ENCODE data around the gene ZNF697. TPM values are rescaled to one million over a fixed set of nuclear protein-coding genes. Genes with fewer than 3 reads are reported as not detected.

The ZNF697 gene
- total RNA-seq, 3 donors from 2014 or later (not counting 1 experiment from before 2014, with no cell fraction given), result 0.09 to 0.45 TPM; not detected in 1

GRCh38 chr1:119655154-119655553 is 7.1 kb upstream of the ZNF697 start:
- intact Hi-C loops (cut with micrococcal nuclease), result no loop called here
- Histone ChIP-seq H3K27ac (ENCODE audit: low read length) (no peak overlapping the region), H3K9me3 (ENCODE audit: control insufficient read depth, insufficient read depth, low read length) (no peaks in the 10 kb centered on the region), H3K4me3 (ENCODE audit: low read length) (no peak overlapping the region), H3K4me1 (ENCODE audit: control insufficient read depth, insufficient read depth, low read length) (no peaks in the 10 kb centered on the region), H3K27me3 (ENCODE audit: control insufficient read depth, insufficient read depth, low read length) (peaks cover 3% of the 10 kb centered on the region), H3K36me3 (ENCODE audit: control insufficient read depth, insufficient read depth, low read length) (no peaks in the 10 kb centered on the region)
- WGBS (ENCODE audit: insufficient coverage), result no CpG with 5 or more reads among the region's 1 CpG
- Mint-ChIP-seq H3K4me1 (no peaks in the 10 kb centered on the region), H3K27me3 (ENCODE audit: low read depth in 2 of 2) (peaks cover 36 to 59% of the 10 kb centered on the region in 2 donors), H3K36me3 (no peaks in the 10 kb centered on the region), H3K27ac (no peak overlapping the region), H3K9me3 (no peaks in the 10 kb centered on the region), H3K4me3 (no peak overlapping the region)
- DNase-seq (no peak), ATAC-seq (no peak)
- TF ChIP-seq, protein P1, sequence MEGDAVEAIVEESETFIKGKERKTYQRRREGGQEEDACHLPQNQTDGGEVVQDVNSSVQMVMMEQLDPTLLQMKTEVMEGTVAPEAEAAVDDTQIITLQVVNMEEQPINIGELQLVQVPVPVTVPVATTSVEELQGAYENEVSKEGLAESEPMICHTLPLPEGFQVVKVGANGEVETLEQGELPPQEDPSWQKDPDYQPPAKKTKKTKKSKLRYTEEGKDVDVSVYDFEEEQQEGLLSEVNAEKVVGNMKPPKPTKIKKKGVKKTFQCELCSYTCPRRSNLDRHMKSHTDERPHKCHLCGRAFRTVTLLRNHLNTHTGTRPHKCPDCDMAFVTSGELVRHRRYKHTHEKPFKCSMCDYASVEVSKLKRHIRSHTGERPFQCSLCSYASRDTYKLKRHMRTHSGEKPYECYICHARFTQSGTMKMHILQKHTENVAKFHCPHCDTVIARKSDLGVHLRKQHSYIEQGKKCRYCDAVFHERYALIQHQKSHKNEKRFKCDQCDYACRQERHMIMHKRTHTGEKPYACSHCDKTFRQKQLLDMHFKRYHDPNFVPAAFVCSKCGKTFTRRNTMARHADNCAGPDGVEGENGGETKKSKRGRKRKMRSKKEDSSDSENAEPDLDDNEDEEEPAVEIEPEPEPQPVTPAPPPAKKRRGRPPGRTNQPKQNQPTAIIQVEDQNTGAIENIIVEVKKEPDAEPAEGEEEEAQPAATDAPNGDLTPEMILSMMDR (IDR thresholded peaks at IDR 0.05), result no peak

GRCh38 chr1:119653839-119654170 is 5.7 kb upstream of the ZNF697 start:
- Histone ChIP-seq H3K27ac (ENCODE audit: low read length) (no peak overlapping the region), H3K27me3 (ENCODE audit: control insufficient read depth, insufficient read depth, low read length) (peaks cover 5% of the 10 kb centered on the region), H3K4me3 (ENCODE audit: low read length) (no peak overlapping the region), H3K36me3 (ENCODE audit: control insufficient read depth, insufficient read depth, low read length) (no peaks in the 10 kb centered on the region), H3K9me3 (ENCODE audit: control insufficient read depth, insufficient read depth, low read length) (no peaks in the 10 kb centered on the region), H3K4me1 (ENCODE audit: control insufficient read depth, insufficient read depth, low read length) (no peaks in the 10 kb centered on the region)
- DNase-seq (no peak), ATAC-seq (no peak)
- Mint-ChIP-seq H3K36me3 (no peaks in the 10 kb centered on the region), H3K4me1 (no peaks in the 10 kb centered on the region), H3K27me3 (ENCODE audit: low read depth in 2 of 2) (peaks cover 36 to 53% of the 10 kb centered on the region in 2 donors), H3K27ac (no peak overlapping the region), H3K9me3 (no peaks in the 10 kb centered on the region), H3K4me3 (no peak overlapping the region)
- WGBS (ENCODE audit: insufficient coverage), result 79% methylated on average over 3 of the region's 3 CpGs
- TF ChIP-seq, protein P1 (IDR thresholded peaks at IDR 0.05), result no peak
- intact Hi-C loops (cut with micrococcal nuclease), result no loop called here

DNA sequence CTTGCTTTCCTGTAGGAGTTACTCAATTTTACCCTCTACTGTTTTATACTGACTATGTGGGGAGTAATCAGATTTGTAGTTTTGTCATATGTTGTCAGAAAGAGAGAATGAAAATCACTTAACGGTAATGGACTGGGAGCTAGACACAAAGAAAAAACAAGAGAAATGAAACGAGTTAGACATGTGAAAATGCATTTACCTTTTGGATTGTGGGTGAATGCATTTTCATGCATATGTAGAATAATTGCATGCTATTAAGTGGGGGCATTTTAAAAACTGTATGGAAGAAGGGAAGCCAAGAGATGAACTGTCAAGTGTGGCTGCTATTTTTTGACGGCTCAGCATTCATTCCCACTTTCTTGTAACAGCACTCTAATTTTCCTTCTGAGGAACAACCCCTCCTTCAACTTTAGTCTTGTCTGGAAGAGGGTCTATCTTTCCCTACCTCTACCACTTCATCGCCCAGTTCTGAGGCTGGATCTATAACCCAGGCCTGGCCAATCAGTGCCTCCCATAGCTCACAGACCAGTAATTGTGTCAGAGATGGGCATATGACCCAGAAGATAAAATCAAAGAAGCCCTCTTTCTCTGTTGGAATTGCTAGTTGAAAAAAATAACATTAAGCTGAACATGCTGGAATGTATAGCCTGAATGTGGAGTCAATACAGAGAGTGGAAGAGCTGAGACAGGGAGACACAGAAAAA is 5.2 kb upstream of the ZNF697 start:
- DNase-seq (no peak), ATAC-seq (no peak)
- WGBS (ENCODE audit: insufficient coverage), result 76% methylated on average over 3 of the region's 4 CpGs
- TF ChIP-seq, protein P1 (IDR thresholded peaks at IDR 0.05), result no peak
- intact Hi-C loops (cut with micrococcal nuclease), result no loop called here
- no peaks in the 10 kb centered on the region for H3K36me3 Mint-ChIP-seq
- peaks cover 36 to 53% of the 10 kb centered on the region in 2 donors for H3K27me3 Mint-ChIP-seq (ENCODE audit: low read depth in 2 of 2)
- Histone ChIP-seq H3K4me1 (ENCODE audit: control insufficient read depth, insufficient read depth, low read length) (no peaks in the 10 kb centered on the region), H3K36me3 (ENCODE audit: control insufficient read depth, insufficient read depth, low read length) (no peaks in the 10 kb centered on the region), H3K27ac (ENCODE audit: low read length) (no peak overlapping the region), H3K4me3 (ENCODE audit: low read length) (no peak overlapping the region), H3K27me3 (ENCODE audit: control insufficient read depth, insufficient read depth, low read length) (peaks cover 5% of the 10 kb centered on the region), H3K9me3 (ENCODE audit: control insufficient read depth, insufficient read depth, low read length) (no peaks in the 10 kb centered on the region)
- no peaks in the 10 kb centered on the region for H3K9me3 Mint-ChIP-seq
- H3K4me1 Mint-ChIP-seq, result no peaks in the 10 kb centered on the region
- H3K27ac Mint-ChIP-seq, result no peak overlapping the region
- no peak overlapping the region for H3K4me3 Mint-ChIP-seq

- no peak for DNase-seq
- no peaks in the 10 kb centered on the region for H3K36me3 ChIP-seq (ENCODE audit: control insufficient read depth, insufficient read depth, low read length)
- Mint-ChIP-seq H3K36me3 (no peaks in the 10 kb centered on the region), H3K4me3 (no peak overlapping the region), H3K9me3 (no peaks in the 10 kb centered on the region), H3K27me3 (ENCODE audit: low read depth in 2 of 2) (peaks cover 38 to 53% of the 10 kb centered on the region in 2 donors), H3K4me1 (peaks cover 0 to 3% of the 10 kb centered on the region in 2 donors), H3K27ac (no peak overlapping the region)
- H3K27ac ChIP-seq (ENCODE audit: low read length), result no peak overlapping the region
- WGBS (ENCODE audit: insufficient coverage), result 95% methylated on average over 4 of the region's 4 CpGs
- intact Hi-C loops (cut with micrococcal nuclease), result no loop called here
- H3K9me3 ChIP-seq (ENCODE audit: control insufficient read depth, insufficient read depth, low read length), result no peaks in the 10 kb centered on the region
- no peak for ATAC-seq
- peaks cover 7% of the 10 kb centered on the region for H3K27me3 ChIP-seq (ENCODE audit: control insufficient read depth, insufficient read depth, low read length)
- H3K4me3 ChIP-seq (ENCODE audit: low read length), result no peak overlapping the region
- peaks cover 3% of the 10 kb centered on the region for H3K4me1 ChIP-seq (ENCODE audit: control insufficient read depth, insufficient read depth, low read length)
- TF ChIP-seq, protein P1 (IDR thresholded peaks at IDR 0.05), result no peak
These were observed 4.5 kb upstream of the ZNF697 start for GRCh38 chr1:119652587-119652986.
